HepG2 (cell line): ENCODE measurements around the gene POU2F1. TPM values are rescaled to one million over a fixed set of nuclear protein-coding genes. Genes with fewer than 3 reads are reported as not detected.

ENCODE experiments used
- ATAC-seq: fragments of 200-7000 bp; cut with Tn5 transposase; 3 replicates; pipeline ENCODE4 v1.9.1; 2020; ENCODE audit warnings: mild to moderate bottlenecking, moderate library complexity
- BruUV-seq: library from RNA; stranded (reverse); fragments of 400-500 nt; replicated peaks from 2 replicates; lab custom pipeline; 2021; lab: Mats Ljungman, UMichigan
- CTCF ChIA-PET: fragments of 300-600 bp; formaldehyde crosslinking; extraction: SDS; loops from one replicate; lab custom pipeline; 2021; ENCODE audit warnings: low total read pairs, inconsistent platforms, low intra/inter-chr PET ratio; lab: Yijun Ruan, JAX
- POLR2A ChIA-PET: fragments of 350-600 bp; sonication (Branson Sonifier 250); formaldehyde crosslinking; loops from one replicate; lab custom pipeline; 2020; ENCODE audit warnings: antibody characterized with exemption, inconsistent platforms; lab: Yijun Ruan, JAX
- DNase-seq: peaks from one replicate; pipeline ENCODE4 v3.0.0-alpha.2; 2015; ENCODE audit warnings: low spot score
- FAIRE-seq: peaks from 3 replicates; lab custom pipeline; 2011; peaks lifted over from hg19 to GRCh38; lab: Jason Lieb, UNC
- H2AFZ ChIP-seq: one replicate; pipeline ENCODE4 v1.6.1; 2011; ENCODE audit warnings: low read length, inconsistent platforms
- H3K27ac ChIP-seq: fragments of 300-600 bp; 3 replicates; pipeline ENCODE4 v1.8.0; 2011; ENCODE audit warnings: mixed run types, mild to moderate bottlenecking, mixed read lengths, low read length, inconsistent platforms; ENCODE audit not compliant: insufficient read depth; ENCODE audit errors: extremely low read length
- H3K27me3 ChIP-seq, 2 experiments: fragments of 200-600 bp in 1 of 2; 2 replicates in 1 of 2; 3 replicates in 1 of 2; pipeline versions ENCODE4 v1.6.0 to v1.8.0; 2011; ENCODE audit warnings: low read length in 2 of 2, mild to moderate bottlenecking in 2 of 2, moderate library complexity in 2 of 2, inconsistent platforms in 1 of 2; ENCODE audit not compliant: insufficient read depth in 2 of 2, control insufficient read depth in 1 of 2
- H3K36me3 ChIP-seq, 2 experiments: fragments of 200-600 bp in 1 of 2; replicated peaks in 1 of 2; 2 replicates in 1 of 2; 3 replicates in 1 of 2; pipeline versions ENCODE4 v1.5.1 to v1.8.0; 2011; ENCODE audit warnings: low read length in 2 of 2, inconsistent platforms in 1 of 2; ENCODE audit not compliant: insufficient read depth in 2 of 2, control insufficient read depth in 1 of 2
- H3K4me1 ChIP-seq: 2 replicates; pipeline ENCODE4 v1.5.1; 2012; ENCODE audit warnings: low read length, inconsistent platforms; ENCODE audit not compliant: insufficient read depth
- H3K4me2 ChIP-seq: 2 replicates; pipeline ENCODE4 v1.6.0; 2011; ENCODE audit warnings: low read depth, low read length, inconsistent platforms
- H3K4me3 ChIP-seq, 3 experiments: fragments of 200-600 bp in 1 of 3; sonication (generic), shearing (Covaris generic) in 1 of 3; replicated peaks in 1 of 3; 2 replicates each; pipeline ENCODE4 v1.5.1; 2011 to 2016; ENCODE audit warnings: low read length in 3 of 3, inconsistent platforms in 2 of 3, low read depth in 2 of 3, mild to moderate bottlenecking in 2 of 3, control low read depth in 1 of 3, mixed read lengths in 1 of 3; ENCODE audit not compliant: insufficient read depth in 1 of 3
- H3K79me2 ChIP-seq: one replicate; pipeline ENCODE4 v1.6.1; 2011; ENCODE audit warnings: low read length, inconsistent platforms; ENCODE audit not compliant: insufficient read depth
- H3K9ac ChIP-seq: 2 replicates; pipeline ENCODE4 v1.6.0; 2011; ENCODE audit warnings: mild to moderate bottlenecking, low read depth, low read length, inconsistent platforms; ENCODE audit not compliant: insufficient read depth
- H3K9me3 ChIP-seq: 2 replicates; pipeline ENCODE4 v1.5.1; 2012; ENCODE audit warnings: mild to moderate bottlenecking, low read length
- H4K20me1 ChIP-seq: 2 replicates; pipeline ENCODE4 v1.6.0; 2011; ENCODE audit warnings: inconsistent platforms, mild to moderate bottlenecking, low read length, moderate library complexity; ENCODE audit not compliant: insufficient read depth
- HMG20A ChIP-seq: IDR thresholded peaks from 2 replicates; pipeline ENCODE4 v1.6.1; 2016; ENCODE audit warnings: borderline replicate concordance
- KLF16 ChIP-seq, 2 experiments: sonication (generic) in 1 of 2; formaldehyde crosslinking in 1 of 2; IDR thresholded peaks; 2 replicates each; pipeline versions ENCODE4 v1.6.1 to v1.8.0; 2016 to 2023; ENCODE audit warnings: missing genetic modification reagents in 2 of 2, missing compliant biosample characterization in 1 of 2
- MYNN ChIP-seq: sonication (generic); formaldehyde crosslinking; IDR thresholded peaks from 2 replicates; pipeline ENCODE4 v1.4.0; 2020; ENCODE audit warnings: mild to moderate bottlenecking, low read depth, missing genetic modification reagents
- RBAK ChIP-seq: sonication (generic); formaldehyde crosslinking; IDR thresholded peaks from 2 replicates; pipeline ENCODE4 v1.5.1; 2020; ENCODE audit warnings: mild to moderate bottlenecking, missing genetic modification reagents
- SKIL ChIP-seq: sonication (generic); formaldehyde crosslinking; IDR thresholded peaks from 2 replicates; pipeline ENCODE4 v1.8.0; 2022; ENCODE audit warnings: missing genetic modification reagents, mild to moderate bottlenecking, moderate library complexity, borderline replicate concordance
- SRSF1 ChIP-seq: fragments of 200-400 bp; formaldehyde crosslinking; optimal IDR thresholded peaks from 2 replicates; pipeline ENCODE3; 2017; ENCODE audit warnings: mild to moderate bottlenecking, low read depth, low read length, moderate library complexity
- TEF ChIP-seq: sonication (generic); formaldehyde crosslinking; IDR thresholded peaks from 2 replicates; pipeline ENCODE4 v1.5.0; 2020; ENCODE audit warnings: missing genetic modification reagents
- ZFX ChIP-seq: sonication (generic); formaldehyde crosslinking; IDR thresholded peaks from 2 replicates; pipeline ENCODE4 v1.4.0; 2020; ENCODE audit warnings: mild to moderate bottlenecking, low read depth, missing genetic modification reagents, moderate library complexity
- ZNF180 ChIP-seq: sonication (generic); formaldehyde crosslinking; IDR thresholded peaks from 2 replicates; pipeline ENCODE4 v1.4.0; 2020; ENCODE audit warnings: low read depth, missing genetic modification reagents, borderline replicate concordance
- ZNF253 ChIP-seq: sonication (generic); formaldehyde crosslinking; IDR thresholded peaks from 2 replicates; pipeline ENCODE4 v1.8.0; 2022; ENCODE audit warnings: mild to moderate bottlenecking, missing genetic modification reagents, borderline replicate concordance
- ZNF333 ChIP-seq: sonication (generic); formaldehyde crosslinking; IDR thresholded peaks from 2 replicates; pipeline ENCODE4 v1.4.0; 2020; ENCODE audit warnings: mild to moderate bottlenecking, missing genetic modification reagents, borderline replicate concordance
- WGBS: methylation state at CpG from one replicate; pipeline ENCODE4 v1.1.6; 2017; ENCODE audit warnings: low lambda C conversion rate; 5-methylcytosine and 5-hydroxymethylcytosine counted together
- in situ Hi-C: cut with HindIII; loops from 2 replicates; pipeline ENCODE4 v1.10.0; 2017; ENCODE audit warnings: low pct_unique_long_range_greater_than_20kb; ENCODE audit not compliant: extremely low pct_ligation_motif_present
- intact Hi-C: fragments of 100-400 bp; cut with micrococcal nuclease; formaldehyde crosslinking; loops from one replicate; pipeline ENCODE4 v1.10.0; 2022; ENCODE audit not compliant: unreplicated experiment
- polyA plus RNA-seq, 8 experiments: library from polyadenylated mRNA; depleted of rRNA in 3 of 8; stranded (reverse) in 7 of 8; unstranded in 1 of 8; fragments of >200 nt; fragmentation: Illumina TruSeq in 4 of 8; extraction: Trizol in 4 of 8; gene quantifications; 2 replicates each; pipeline versions ENCODE4 v1.2.1 to v1.2.3, GENCODE V29; 2011 to 2016; ENCODE audit warnings: low read depth in 4 of 8, missing spikeins in 1 of 8, mixed read lengths in 1 of 8; ENCODE audit not compliant: insufficient read depth in 1 of 8
- total RNA-seq, 5 experiments: library from RNA; depleted of rRNA; stranded (reverse); fragments of >200 nt; fragmentation: Illumina TruSeq; extraction: Trizol; gene quantifications; 2 replicates each; pipeline ENCODE4 v1.2.3, GENCODE V29; 2016; ENCODE audit warnings: low read depth in 1 of 5
- TF ChIP-seq, protein P1 (sequence below): sonication (generic); formaldehyde crosslinking; IDR thresholded peaks from 2 replicates; pipeline ENCODE4 v1.9.0; 2021; ENCODE audit warnings: missing genetic modification reagents, borderline replicate concordance

Gene POU2F1
- total and polyA plus RNA-seq, 2 of the 13 experiments (the other 11 are each of a cell fraction or from before 2014, with no cell fraction given) = 10.2 to 13.0 TPM

DNA sequence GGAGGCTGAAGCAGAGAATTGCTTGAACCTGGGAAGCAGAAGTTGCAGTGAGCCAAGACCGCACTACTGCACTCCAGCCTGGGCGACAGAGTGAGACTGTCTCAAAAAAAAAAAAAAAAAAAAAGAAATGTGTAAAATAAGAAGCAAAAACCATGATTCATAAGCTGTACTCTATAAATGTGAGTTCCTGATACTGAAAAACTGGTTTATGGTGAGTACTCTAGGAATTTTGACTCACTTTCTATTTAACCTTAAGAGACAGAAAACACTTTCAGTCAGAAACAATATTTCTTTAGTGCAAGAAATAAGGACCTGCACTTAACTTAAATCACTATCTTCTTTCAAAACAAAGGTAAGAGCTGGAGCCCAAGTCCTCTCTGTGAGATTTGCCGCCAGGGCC, 19.9 kb upstream of the POU2F1 start:
- no peak overlapping the region for H3K4me3 ChIP-seq
- WGBS = 90% methylated on average over 3 of the region's 3 CpGs
- H3K4me1 ChIP-seq = no peaks in the 10 kb centered on the region
- ChIA-PET CTCF (no interaction called here), POLR2A (no interaction called here)
- intact Hi-C loops = no loop called here
- no peak for FAIRE-seq
- no peak overlapping the region for H3K27ac ChIP-seq
- H4K20me1 ChIP-seq = no peaks in the 10 kb centered on the region
- no peak for ATAC-seq
- no peaks in the 10 kb centered on the region for H3K9me3 ChIP-seq
- BruUV-seq = no TSS peak
- TF ChIP-seq ZNF253 = no peak
- TF ChIP-seq KLF16 (CRISPR knock-in tag; IDR thresholded peaks at IDR 0.05) = no peak
- no peak for TF ChIP-seq RBAK (CRISPR knock-in tag)
- no peak for TF ChIP-seq SRSF1
- no peak overlapping the region for H3K4me2 ChIP-seq
- in situ Hi-C loops = loop anchor here (10.0 kb wide), 1 partner anchor 136 kb away; no protein-coding TSS in a partner anchor
- no peak overlapping the region for H2AFZ ChIP-seq
- no peak overlapping the region for H3K9ac ChIP-seq
- DNase-seq = no peak
- H3K79me2 ChIP-seq = no peaks in the 10 kb centered on the region
- H3K27me3 ChIP-seq = peaks cover 1 to 3% of the 10 kb centered on the region in 2 experiments; a peak in 3 of 5 replicates
- no peaks in the 10 kb centered on the region for H3K36me3 ChIP-seq

DNA sequence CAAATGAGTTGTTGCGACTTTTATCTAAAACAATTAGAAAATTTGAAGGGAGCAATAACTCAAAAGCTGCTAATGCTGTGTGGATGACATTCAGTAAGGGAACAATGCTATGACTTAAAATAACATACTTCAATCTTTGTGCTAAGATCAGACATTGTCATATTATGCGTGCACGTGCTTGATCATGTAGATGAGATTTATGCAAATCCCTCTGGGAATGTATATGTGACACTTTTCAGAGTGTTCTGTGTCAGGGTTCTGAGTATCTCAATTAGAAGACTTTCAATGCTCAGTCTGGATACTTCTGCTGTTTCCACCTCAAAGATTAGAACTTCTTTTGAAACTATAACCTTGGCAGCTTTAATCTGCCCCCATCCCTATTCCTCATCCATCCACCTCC, 18.6 kb upstream of the POU2F1 start:
- 57% methylated on average over 3 of the region's 3 CpGs for WGBS
- in situ Hi-C loops = loop anchor here (10.0 kb wide), 1 partner anchor 137 kb away; no protein-coding TSS in a partner anchor
- CTCF ChIA-PET = no interaction called here

More for the DNA sequence above, 18.6 kb upstream of the POU2F1 start:
- H3K27ac ChIP-seq = no peak overlapping the region
- no peaks in the 10 kb centered on the region for H3K4me1 ChIP-seq
- no peak overlapping the region for H3K9ac ChIP-seq
- POLR2A ChIA-PET = no interaction called here
- peaks cover 1 to 3% of the 10 kb centered on the region in 2 experiments; a peak in 3 of 5 replicates for H3K27me3 ChIP-seq
- H3K9me3 ChIP-seq = no peaks in the 10 kb centered on the region
- no peak for FAIRE-seq
- TF ChIP-seq ZFX (CRISPR knock-in tag) = no peak
- no peak for TF ChIP-seq ZNF333 (CRISPR knock-in tag)
- TF ChIP-seq, protein P1, sequence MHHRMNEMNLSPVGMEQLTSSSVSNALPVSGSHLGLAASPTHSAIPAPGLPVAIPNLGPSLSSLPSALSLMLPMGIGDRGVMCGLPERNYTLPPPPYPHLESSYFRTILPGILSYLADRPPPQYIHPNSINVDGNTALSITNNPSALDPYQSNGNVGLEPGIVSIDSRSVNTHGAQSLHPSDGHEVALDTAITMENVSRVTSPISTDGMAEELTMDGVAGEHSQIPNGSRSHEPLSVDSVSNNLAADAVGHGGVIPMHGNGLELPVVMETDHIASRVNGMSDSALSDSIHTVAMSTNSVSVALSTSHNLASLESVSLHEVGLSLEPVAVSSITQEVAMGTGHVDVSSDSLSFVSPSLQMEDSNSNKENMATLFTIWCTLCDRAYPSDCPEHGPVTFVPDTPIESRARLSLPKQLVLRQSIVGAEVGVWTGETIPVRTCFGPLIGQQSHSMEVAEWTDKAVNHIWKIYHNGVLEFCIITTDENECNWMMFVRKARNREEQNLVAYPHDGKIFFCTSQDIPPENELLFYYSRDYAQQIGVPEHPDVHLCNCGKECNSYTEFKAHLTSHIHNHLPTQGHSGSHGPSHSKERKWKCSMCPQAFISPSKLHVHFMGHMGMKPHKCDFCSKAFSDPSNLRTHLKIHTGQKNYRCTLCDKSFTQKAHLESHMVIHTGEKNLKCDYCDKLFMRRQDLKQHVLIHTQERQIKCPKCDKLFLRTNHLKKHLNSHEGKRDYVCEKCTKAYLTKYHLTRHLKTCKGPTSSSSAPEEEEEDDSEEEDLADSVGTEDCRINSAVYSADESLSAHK (CRISPR knock-in tag) = no peak
- no peak for TF ChIP-seq TEF (CRISPR knock-in tag)
- TF ChIP-seq HMG20A = no peak
- TF ChIP-seq ZNF180 (CRISPR knock-in tag) = no peak
- TF ChIP-seq MYNN = no peak
- no peak for TF ChIP-seq SKIL (CRISPR knock-in tag)
- H3K36me3 ChIP-seq = no peaks in the 10 kb centered on the region
- ATAC-seq = no peak
- H3K4me2 ChIP-seq = no peak overlapping the region
- DNase-seq = no peak
- H4K20me1 ChIP-seq = no peaks in the 10 kb centered on the region
- H3K79me2 ChIP-seq = no peaks in the 10 kb centered on the region
- no peak overlapping the region for H3K4me3 ChIP-seq
- intact Hi-C loops = no loop called here
- H2AFZ ChIP-seq = no peak overlapping the region
- BruUV-seq = no TSS peak
